HG02970 (cell line): ENCODE measurements around the gene ARFIP1.
"Not testable (repeated sequence)": the region's sequence is repeated elsewhere in the genome, so short reads cannot be mapped to it uniquely, and the experiment has no call there.

Experiments used
- ATAC-seq: cut with Tn5 transposase; IDR thresholded peaks from one replicate; pipeline ENCODE4 v1.9.1; 2021; ENCODE audit warnings: mild to moderate bottlenecking, moderate library complexity, moderate number of reproducible peaks; ENCODE audit not compliant: unreplicated experiment, low FRiP score

Gene ARFIP1

DNA sequence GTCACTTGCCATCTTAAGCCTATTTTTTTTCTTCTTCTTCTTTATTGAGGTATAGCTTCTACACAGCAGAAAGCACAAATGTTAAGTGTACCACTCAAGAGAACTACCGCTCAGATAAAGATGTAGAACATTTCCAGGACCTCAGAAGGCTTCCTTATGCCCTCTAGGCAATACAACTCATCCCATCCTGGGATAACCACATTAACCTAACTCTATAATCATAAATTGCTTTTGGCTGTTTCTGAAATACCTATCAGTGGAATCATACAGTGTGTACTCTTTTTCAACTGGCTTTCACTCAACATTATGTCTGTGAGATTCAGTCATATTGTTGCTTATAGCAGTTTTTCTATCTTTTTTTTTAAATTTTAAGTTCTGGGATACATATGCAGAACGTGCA lies 51.7 kb downstream of the ARFIP1 start:
- ATAC-seq: no peak

- ATAC-seq: no peak
These were observed 57.2 kb downstream of the ARFIP1 start for GRCh38 chr4:152836936-152837335.

- ATAC-seq: not testable (repeated sequence)
These were observed 60.0 kb downstream of the ARFIP1 start for GRCh38 chr4:152839729-152840128.

GRCh38 chr4:152843481-152844090 lies 63.8 kb downstream of the ARFIP1 start:
- ATAC-seq: no peak

GRCh38 chr4:152847376-152847775 lies 67.6 kb downstream of the ARFIP1 start:
- ATAC-seq: no peak

DNA sequence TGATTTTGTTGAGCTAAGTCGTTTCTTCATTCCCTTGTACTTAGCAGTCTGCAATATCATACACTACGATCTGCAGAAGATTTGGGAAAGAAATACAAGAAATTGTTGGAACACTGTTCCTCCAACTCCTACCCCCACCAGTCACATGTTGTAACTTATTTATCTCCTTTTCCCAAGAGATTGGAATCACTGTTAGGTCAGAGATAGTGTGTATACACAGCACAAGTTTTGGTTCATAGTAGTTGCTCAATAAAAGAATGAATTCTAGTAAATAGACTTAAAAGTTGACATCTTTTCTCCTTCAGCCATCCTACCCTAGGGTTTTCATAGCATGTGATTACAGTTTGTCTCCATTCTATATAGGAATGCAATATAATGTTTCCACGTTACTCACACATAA lies 68.8 kb downstream of the ARFIP1 start:
- no peak for ATAC-seq

DNA sequence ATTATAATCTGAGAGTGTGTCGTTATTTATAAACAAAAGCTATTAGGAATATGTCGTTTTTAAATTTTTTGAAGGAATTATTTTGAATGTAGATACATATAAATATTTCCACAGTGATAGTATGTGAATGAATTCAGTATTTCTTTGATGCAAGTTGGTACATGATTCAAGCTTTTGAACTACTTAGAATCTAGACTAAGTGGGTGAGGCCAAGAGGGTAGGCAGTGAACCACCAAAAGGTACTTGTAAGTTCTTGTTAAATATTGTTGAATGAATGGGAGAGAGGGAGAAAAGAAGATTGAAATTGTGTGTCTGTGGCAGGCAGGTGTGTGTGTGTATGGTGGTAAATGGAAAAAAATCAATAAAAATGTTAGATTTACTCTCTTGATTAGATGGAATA lies 69.6 kb downstream of the ARFIP1 start:
- no peak for ATAC-seq

DNA sequence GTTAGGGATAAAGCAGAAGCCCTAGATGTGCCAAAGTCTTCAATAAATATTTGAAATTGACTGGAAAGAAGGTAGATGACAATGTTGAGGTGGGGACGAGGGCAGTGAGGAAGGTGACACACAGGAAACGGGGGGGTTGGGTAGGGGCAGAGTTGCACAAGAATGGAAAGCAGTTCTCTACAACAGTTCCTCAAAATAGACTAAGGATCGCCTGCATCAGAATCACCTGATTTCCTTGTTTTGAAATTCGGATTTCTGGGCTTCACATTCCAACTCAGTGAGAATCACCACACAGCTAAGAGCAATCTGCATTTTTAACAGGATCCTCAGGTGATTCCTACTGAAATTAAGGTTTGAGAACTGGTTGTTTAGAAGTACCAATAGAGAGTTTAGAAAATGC lies 70.6 kb downstream of the ARFIP1 start:
- ATAC-seq: no peak

DNA sequence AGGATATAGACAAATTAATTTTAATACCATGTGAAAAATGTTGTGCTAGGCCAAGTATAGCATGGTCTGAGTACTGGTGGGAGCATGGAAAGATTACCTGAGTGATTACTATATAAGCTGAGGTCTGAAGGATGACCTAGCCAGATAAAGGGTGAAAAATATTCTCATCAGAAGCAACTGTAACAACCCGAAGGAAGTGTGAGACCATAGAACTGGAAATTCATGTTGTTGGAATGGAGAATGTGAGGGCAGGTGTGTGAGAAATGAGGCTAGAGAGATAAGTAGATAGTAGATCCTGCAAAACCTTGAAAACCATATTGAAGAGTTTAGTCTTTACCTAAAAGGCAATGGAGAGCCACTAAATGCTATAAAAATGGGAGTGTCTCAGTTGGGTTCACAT lies 71.5 kb downstream of the ARFIP1 start:
- no peak for ATAC-seq

GRCh38 chr4:152853293-152853692 lies 73.5 kb downstream of the ARFIP1 start:
- no peak for ATAC-seq

GRCh38 chr4:152854016-152854415 lies 74.3 kb downstream of the ARFIP1 start:
- not testable (repeated sequence) for ATAC-seq

DNA sequence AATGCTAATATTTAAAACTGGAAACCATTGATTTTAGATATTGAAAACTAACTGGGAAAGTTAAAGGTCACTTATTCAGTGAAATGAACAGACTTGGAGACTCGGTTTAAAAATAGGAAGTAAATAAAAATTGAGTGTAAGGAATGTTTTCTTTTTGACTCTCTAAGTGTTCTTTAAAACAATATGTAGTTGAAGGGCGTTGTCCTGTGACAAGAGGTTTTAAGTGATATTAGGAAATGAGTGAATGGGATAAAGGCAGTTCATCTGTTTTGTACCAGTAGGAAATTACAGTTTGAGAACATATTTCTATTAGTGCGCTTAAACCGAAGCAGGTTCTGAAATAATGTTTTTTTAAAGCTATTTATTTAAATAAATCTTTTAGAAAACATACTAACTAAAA lies 77.2 kb downstream of the ARFIP1 start:
- no peak for ATAC-seq

GRCh38 chr4:152858934-152859333 lies 79.2 kb downstream of the ARFIP1 start:
- ATAC-seq: no peak

GRCh38 chr4:152860046-152860445 lies 80.3 kb downstream of the ARFIP1 start:
- no peak for ATAC-seq

DNA sequence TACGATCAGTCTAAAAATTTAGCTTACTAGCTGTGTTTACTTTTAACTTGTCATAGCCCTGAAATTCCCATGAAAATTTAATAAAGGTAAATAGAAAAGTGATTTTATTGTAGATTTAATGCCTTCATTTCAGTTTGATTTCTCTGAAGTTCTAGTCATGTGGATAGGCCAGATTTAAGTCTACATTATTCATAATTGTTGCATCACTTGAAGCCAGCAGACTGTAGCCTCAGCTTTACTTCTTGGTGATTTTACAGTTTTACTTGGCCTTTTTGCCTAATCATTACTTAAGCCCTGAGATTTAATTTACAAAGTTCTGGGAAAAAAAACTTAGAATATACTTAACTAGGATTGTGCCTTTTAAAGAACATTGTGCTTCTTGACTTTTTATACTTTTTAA lies 82.9 kb downstream of the ARFIP1 start:
- ATAC-seq: no peak

DNA sequence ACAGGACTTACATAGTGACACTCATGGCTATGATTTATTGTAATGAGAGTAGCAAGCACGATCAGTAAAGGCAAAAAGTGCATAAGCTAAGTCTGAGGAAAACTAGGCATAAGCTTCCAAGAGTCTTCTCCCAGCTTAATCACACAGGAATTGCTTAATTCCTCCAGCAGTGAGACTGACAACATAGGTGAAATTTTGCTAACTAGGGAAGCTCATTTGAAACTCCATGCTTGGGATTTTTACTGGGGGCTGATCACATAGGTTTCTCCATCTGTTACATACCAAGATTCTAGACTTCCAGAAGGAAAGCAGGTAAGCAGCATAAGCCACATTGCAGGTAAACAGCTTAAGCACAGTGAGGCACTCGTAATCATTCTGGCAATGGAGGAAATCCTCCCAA lies 84.6 kb downstream of the ARFIP1 start:
- no peak for ATAC-seq

GRCh38 chr4:152866432-152866993 lies 86.8 kb downstream of the ARFIP1 start:
- not testable (repeated sequence) for ATAC-seq

DNA sequence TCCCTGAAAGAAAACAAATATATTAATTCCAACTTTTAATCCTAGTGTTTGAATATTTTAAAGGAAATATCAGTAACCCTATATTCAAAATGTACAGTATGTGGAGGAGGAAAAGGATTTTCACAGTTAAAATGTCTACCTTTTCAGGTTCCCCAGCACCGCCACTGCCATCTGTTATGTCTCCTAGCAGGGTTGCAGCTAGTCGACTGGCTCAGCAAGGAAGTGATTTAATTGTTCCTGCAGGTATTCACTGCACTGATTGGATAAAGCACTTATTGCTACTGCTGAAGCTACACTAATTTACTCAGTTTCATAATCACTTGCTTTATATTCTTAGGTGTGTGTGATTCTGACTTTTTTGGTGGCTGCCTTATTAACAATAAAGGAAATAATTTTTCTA lies 90.9 kb downstream of the ARFIP1 start:
- ATAC-seq: no peak

DNA sequence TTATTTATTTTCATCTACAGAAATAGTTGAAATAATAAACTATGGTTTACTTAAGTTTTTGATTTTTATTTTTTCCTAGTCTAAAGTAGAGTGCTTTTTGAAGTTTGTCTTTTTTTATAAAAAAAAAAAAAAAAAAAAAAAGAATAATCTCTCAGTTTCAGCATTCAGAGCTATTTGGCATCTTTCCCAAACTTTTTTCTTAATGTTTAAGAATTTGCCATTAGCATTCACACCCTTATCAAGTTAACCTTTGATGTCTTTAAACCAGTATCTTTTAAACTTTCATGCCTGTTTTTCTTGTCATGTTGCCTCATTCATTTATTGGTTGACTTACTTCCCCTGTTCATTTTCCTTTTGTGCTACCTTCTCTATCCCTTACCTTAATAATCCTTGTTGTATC lies 95.5 kb downstream of the ARFIP1 start:
- ATAC-seq: no peak

DNA sequence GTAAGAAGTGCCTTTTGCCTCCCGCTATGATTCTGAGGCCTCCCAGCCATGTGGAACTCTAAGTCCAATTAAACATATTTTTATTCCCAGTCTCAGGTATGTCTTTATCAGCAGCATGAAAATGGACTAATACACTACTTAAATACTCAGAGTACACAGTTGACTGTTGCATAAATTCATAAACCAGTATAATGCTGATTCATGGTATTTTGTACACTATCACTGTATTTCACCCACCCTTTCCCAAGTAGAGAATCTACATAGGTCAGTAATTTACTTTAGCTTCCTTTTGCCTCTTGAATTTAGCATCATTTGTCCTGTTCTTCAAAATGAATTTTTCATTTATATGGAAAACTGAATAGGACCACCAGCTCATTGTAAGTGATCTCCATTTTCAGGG lies 98.1 kb downstream of the ARFIP1 start:
- ATAC-seq: no peak

GRCh38 chr4:152880263-152880662 lies 100.5 kb downstream of the ARFIP1 start:
- ATAC-seq: no peak

DNA sequence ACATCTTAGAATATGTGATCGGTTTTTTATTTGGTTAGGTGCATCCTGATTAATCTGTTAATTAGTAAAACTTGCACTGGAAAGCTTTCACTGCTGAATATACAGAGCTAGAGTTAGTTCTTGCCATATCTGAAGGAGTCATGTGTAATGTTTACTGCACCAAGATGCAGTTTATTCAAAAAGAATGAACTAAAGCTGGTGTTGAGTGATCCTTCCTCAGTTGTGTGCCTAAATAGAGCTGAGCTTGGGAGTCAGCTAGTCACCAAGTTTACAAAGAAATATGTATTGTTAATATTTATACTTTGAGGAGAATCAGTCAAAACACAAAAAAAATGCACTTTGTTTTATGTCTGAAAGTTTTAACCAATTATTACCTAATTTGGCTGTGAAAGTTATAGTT lies 102.2 kb downstream of the ARFIP1 start:
- ATAC-seq: no peak

- ATAC-seq: no peak
These were observed 105.4 kb downstream of the ARFIP1 start for GRCh38 chr4:152885185-152885584.
